HepG2 (cell line): Measurements from ENCODE around the gene CSNK2A1. TPM values are rescaled to one million over a fixed set of nuclear protein-coding genes. Genes with fewer than 3 reads are reported as not detected.
A peak's percentile ranks its signal among the peaks of the same experiment; 100 is the strongest.

Source experiments
- BRD4 ChIP-seq: sonication (generic); formaldehyde crosslinking; IDR thresholded peaks from 2 replicates; pipeline ENCODE4 v1.4.0; 2020; ENCODE audit warnings: missing genetic modification reagents
- CHCHD3 ChIP-seq: sonication (generic); formaldehyde crosslinking; IDR thresholded peaks from 2 replicates; pipeline ENCODE4 v1.8.0; 2022; ENCODE audit warnings: mild to moderate bottlenecking, missing genetic modification reagents, moderate library complexity
- CHD4 ChIP-seq: fragments of 200-600 bp; sonication (generic); IDR thresholded peaks from 2 replicates; pipeline ENCODE4 v1.7.0; 2017; ENCODE audit warnings: mild to moderate bottlenecking, low read length, borderline replicate concordance
- ELF3 ChIP-seq: IDR thresholded peaks from 2 replicates; pipeline ENCODE4 v1.6.1; 2016; ENCODE audit warnings: missing genetic modification reagents, missing compliant biosample characterization
- FOXJ3 ChIP-seq: sonication (generic); formaldehyde crosslinking; IDR thresholded peaks from 2 replicates; pipeline ENCODE4 v1.4.0; 2020; ENCODE audit warnings: missing genetic modification reagents, mild to moderate bottlenecking, borderline replicate concordance
- HDAC2 ChIP-seq: sonication (generic); formaldehyde crosslinking; IDR thresholded peaks from 2 replicates; pipeline ENCODE4 v1.4.0; 2020; ENCODE audit warnings: missing genetic modification reagents
- KDM6A ChIP-seq: IDR thresholded peaks from 2 replicates; pipeline ENCODE4 v1.6.1; 2016; ENCODE audit warnings: low read depth
- MEIS2 ChIP-seq: sonication (generic); formaldehyde crosslinking; IDR thresholded peaks from 2 replicates; pipeline ENCODE4 v1.9.0; 2021; ENCODE audit warnings: mild to moderate bottlenecking, missing genetic modification reagents
- MIXL1 ChIP-seq: IDR thresholded peaks from 2 replicates; pipeline ENCODE4 v1.6.1; 2016
- PHF21A ChIP-seq: sonication (generic); formaldehyde crosslinking; IDR thresholded peaks from 2 replicates; pipeline ENCODE4 v1.5.0; 2020; ENCODE audit warnings: mild to moderate bottlenecking, missing genetic modification reagents
- RXRA ChIP-seq: sonication (generic); formaldehyde crosslinking; IDR thresholded peaks from 2 replicates; pipeline ENCODE4 v1.5.1; 2020; ENCODE audit warnings: missing genetic modification reagents
- YY1 ChIP-seq: IDR thresholded peaks from 2 replicates; pipeline ENCODE4 v1.6.1; 2011; ENCODE audit warnings: low read length, low read depth, moderate library complexity, mild to moderate bottlenecking; ENCODE audit not compliant: insufficient read depth, insufficient replicate concordance
- ZFP90 ChIP-seq: sonication (generic); formaldehyde crosslinking; IDR thresholded peaks from 2 replicates; pipeline ENCODE4 v1.8.0; 2022; ENCODE audit warnings: missing genetic modification reagents, mild to moderate bottlenecking, inconsistent platforms, borderline replicate concordance
- ZNF501 ChIP-seq: sonication (generic); formaldehyde crosslinking; IDR thresholded peaks from 2 replicates; pipeline ENCODE4 v1.5.1; 2020; ENCODE audit warnings: mild to moderate bottlenecking, moderate library complexity, missing genetic modification reagents
- ZNF547 ChIP-seq: sonication (generic); formaldehyde crosslinking; IDR thresholded peaks from 2 replicates; pipeline ENCODE4 v1.5.1; 2020; ENCODE audit warnings: mild to moderate bottlenecking, missing genetic modification reagents
- polyA plus RNA-seq, 8 experiments: library from polyadenylated mRNA; depleted of rRNA in 3 of 8; stranded (reverse) in 7 of 8; unstranded in 1 of 8; fragments of >200 nt; fragmentation: Illumina TruSeq in 4 of 8; extraction: Trizol in 4 of 8; gene quantifications; 2 replicates each; pipeline versions ENCODE4 v1.2.1 to v1.2.3, GENCODE V29; 2011 to 2016; ENCODE audit warnings: low read depth in 4 of 8, missing spikeins in 1 of 8, mixed read lengths in 1 of 8; ENCODE audit not compliant: insufficient read depth in 1 of 8
- total RNA-seq, 5 experiments: library from RNA; depleted of rRNA; stranded (reverse); fragments of >200 nt; fragmentation: Illumina TruSeq; extraction: Trizol; gene quantifications; 2 replicates each; pipeline ENCODE4 v1.2.3, GENCODE V29; 2016; ENCODE audit warnings: low read depth in 1 of 5
- TF ChIP-seq, protein P1 (sequence below), 2 experiments: fragments of 450-650 bp in 1 of 2; sonication (generic) in 1 of 2; formaldehyde crosslinking; IDR thresholded peaks; 2 replicates each; pipeline versions ENCODE4 v1.5.0 to v1.8.0; 2020 to 2022; ENCODE audit warnings: mild to moderate bottlenecking in 1 of 2, missing genetic modification reagents in 1 of 2
- TF ChIP-seq, protein P2 (sequence below): sonication (generic); formaldehyde crosslinking; IDR thresholded peaks from 2 replicates; pipeline ENCODE4 v1.5.0; 2020; ENCODE audit warnings: mild to moderate bottlenecking, missing genetic modification reagents
- TF ChIP-seq, protein P3 (sequence below): sonication (generic); formaldehyde crosslinking; IDR thresholded peaks from 2 replicates; pipeline ENCODE4 v1.5.1; 2020; ENCODE audit warnings: missing genetic modification reagents, mild to moderate bottlenecking, borderline replicate concordance
- TF ChIP-seq, protein P4 (sequence below): sonication (generic); formaldehyde crosslinking; IDR thresholded peaks from 2 replicates; pipeline ENCODE4 v1.5.0; 2020; ENCODE audit warnings: mild to moderate bottlenecking, missing genetic modification reagents, borderline replicate concordance

CSNK2A1 gene
- total and polyA plus RNA-seq, 2 of the 13 experiments (the other 11 are each of a cell fraction or from before 2014, with no cell fraction given), result 153 to 231 TPM

DNA sequence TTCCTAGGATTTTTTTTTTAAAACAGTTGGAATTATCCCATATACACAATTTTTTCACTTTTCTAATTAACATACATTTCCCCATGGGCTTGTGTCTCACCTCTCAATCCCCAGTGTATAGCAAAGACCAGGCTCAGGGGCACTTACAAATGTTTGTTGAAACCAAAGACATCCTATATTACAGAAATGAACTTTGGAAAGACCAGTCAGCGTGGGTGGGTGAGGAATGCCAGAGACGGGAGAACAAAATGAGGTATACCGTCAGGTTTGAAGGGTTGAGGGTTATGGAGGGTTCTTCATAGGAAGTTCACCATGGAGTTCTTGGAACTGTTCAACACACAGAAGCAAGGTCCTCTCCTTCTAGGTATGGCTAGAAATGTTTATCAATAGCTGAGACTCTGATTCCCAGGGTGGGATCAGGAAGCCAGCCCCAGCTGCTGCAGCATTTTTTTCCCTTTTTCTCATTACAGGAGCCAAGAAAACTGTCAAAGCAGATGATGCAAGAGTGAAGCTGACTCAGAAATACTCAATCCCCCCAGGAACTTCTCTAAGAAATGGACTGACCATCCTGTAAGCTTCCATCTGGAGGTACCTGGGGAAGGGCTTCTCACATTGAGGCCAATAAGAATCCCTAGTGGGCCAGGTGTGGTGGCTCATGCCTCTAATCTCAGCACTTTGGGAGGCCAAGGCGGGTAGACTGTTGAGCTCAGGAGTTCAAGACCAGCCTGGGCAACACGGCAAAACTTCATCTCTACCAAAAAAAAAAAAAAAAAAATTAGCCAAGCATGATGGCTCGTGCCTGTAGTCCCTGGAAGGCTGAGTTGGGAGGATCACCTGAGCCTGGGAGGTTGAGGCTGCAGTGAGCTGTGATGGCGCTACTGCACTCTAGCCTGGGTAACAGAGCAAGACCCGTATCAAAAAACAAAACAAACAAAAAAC is 65.3 kb downstream of the CSNK2A1 start (continued):
- TF ChIP-seq, protein P1, sequence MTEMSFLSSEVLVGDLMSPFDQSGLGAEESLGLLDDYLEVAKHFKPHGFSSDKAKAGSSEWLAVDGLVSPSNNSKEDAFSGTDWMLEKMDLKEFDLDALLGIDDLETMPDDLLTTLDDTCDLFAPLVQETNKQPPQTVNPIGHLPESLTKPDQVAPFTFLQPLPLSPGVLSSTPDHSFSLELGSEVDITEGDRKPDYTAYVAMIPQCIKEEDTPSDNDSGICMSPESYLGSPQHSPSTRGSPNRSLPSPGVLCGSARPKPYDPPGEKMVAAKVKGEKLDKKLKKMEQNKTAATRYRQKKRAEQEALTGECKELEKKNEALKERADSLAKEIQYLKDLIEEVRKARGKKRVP (CRISPR knock-in tag; IDR thresholded peaks at IDR 0.05), result peak in 1 of 2 experiments; percentile 53; a peak in 1 of 4 replicates
- 0 out of 2 replicates have a peak, but pooled peaks have one; percentile 25 for TF ChIP-seq ZNF547 (CRISPR knock-in tag)
- TF ChIP-seq CHCHD3 (CRISPR knock-in tag), result 0 out of 2 replicates have a peak, but pooled peaks have one; percentile 39
- TF ChIP-seq MEIS2 (CRISPR knock-in tag), result no peak
- peak; percentile 33; the same call in 1 of the 2 replicates for TF ChIP-seq CHD4
- TF ChIP-seq ELF3, result 0 out of 2 replicates have a peak, but pooled peaks have one; percentile 15
- 0 out of 2 replicates have a peak, but pooled peaks have one; percentile 30 for TF ChIP-seq MIXL1 (CRISPR knock-in tag)
- TF ChIP-seq ZFP90 (CRISPR knock-in tag), result no peak
- 0 out of 2 replicates have a peak, but pooled peaks have one; percentile 19 for TF ChIP-seq PHF21A (CRISPR knock-in tag)
- TF ChIP-seq HDAC2, result 0 out of 2 replicates have a peak, but pooled peaks have one; percentile 26
- TF ChIP-seq, protein P2, sequence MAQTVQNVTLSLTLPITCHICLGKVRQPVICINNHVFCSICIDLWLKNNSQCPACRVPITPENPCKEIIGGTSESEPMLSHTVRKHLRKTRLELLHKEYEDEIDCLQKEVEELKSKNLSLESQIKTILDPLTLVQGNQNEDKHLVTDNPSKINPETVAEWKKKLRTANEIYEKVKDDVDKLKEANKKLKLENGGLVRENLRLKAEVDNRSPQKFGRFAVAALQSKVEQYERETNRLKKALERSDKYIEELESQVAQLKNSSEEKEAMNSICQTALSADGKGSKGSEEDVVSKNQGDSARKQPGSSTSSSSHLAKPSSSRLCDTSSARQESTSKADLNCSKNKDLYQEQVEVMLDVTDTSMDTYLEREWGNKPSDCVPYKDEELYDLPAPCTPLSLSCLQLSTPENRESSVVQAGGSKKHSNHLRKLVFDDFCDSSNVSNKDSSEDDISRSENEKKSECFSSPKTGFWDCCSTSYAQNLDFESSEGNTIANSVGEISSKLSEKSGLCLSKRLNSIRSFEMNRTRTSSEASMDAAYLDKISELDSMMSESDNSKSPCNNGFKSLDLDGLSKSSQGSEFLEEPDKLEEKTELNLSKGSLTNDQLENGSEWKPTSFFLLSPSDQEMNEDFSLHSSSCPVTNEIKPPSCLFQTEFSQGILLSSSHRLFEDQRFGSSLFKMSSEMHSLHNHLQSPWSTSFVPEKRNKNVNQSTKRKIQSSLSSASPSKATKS, result no peak
- no peak for TF ChIP-seq BRD4 (CRISPR knock-in tag)
- peak; percentile 14 for TF ChIP-seq YY1
- TF ChIP-seq, protein P3, sequence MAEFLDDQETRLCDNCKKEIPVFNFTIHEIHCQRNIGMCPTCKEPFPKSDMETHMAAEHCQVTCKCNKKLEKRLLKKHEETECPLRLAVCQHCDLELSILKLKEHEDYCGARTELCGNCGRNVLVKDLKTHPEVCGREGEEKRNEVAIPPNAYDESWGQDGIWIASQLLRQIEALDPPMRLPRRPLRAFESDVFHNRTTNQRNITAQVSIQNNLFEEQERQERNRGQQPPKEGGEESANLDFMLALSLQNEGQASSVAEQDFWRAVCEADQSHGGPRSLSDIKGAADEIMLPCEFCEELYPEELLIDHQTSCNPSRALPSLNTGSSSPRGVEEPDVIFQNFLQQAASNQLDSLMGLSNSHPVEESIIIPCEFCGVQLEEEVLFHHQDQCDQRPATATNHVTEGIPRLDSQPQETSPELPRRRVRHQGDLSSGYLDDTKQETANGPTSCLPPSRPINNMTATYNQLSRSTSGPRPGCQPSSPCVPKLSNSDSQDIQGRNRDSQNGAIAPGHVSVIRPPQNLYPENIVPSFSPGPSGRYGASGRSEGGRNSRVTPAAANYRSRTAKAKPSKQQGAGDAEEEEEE (CRISPR knock-in tag), result 0 out of 2 replicates have a peak, but pooled peaks have one; percentile 29
- no peak for TF ChIP-seq RXRA (CRISPR knock-in tag)
- 0 out of 2 replicates have a peak, but pooled peaks have one; percentile 19 for TF ChIP-seq ZNF501
- TF ChIP-seq, protein P4, sequence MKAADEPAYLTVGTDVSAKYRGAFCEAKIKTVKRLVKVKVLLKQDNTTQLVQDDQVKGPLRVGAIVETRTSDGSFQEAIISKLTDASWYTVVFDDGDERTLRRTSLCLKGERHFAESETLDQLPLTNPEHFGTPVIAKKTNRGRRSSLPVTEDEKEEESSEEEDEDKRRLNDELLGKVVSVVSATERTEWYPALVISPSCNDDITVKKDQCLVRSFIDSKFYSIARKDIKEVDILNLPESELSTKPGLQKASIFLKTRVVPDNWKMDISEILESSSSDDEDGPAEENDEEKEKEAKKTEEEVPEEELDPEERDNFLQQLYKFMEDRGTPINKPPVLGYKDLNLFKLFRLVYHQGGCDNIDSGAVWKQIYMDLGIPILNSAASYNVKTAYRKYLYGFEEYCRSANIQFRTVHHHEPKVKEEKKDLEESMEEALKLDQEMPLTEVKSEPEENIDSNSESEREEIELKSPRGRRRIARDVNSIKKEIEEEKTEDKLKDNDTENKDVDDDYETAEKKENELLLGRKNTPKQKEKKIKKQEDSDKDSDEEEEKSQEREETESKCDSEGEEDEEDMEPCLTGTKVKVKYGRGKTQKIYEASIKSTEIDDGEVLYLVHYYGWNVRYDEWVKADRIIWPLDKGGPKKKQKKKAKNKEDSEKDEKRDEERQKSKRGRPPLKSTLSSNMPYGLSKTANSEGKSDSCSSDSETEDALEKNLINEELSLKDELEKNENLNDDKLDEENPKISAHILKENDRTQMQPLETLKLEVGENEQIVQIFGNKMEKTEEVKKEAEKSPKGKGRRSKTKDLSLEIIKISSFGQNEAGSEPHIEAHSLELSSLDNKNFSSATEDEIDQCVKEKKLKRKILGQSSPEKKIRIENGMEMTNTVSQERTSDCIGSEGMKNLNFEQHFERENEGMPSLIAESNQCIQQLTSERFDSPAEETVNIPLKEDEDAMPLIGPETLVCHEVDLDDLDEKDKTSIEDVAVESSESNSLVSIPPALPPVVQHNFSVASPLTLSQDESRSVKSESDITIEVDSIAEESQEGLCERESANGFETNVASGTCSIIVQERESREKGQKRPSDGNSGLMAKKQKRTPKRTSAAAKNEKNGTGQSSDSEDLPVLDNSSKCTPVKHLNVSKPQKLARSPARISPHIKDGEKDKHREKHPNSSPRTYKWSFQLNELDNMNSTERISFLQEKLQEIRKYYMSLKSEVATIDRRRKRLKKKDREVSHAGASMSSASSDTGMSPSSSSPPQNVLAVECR (CRISPR knock-in tag), result 0 out of 2 replicates have a peak, but pooled peaks have one; percentile 20
- TF ChIP-seq KDM6A (CRISPR knock-in tag), result no peak
- 0 out of 2 replicates have a peak, but pooled peaks have one; percentile 26 for TF ChIP-seq FOXJ3
